ENCODE measurements around the gene MTRFR.

The MTRFR gene

GRCh38 chr12:123270214-123271000 lies 37.2 kb downstream of the MTRFR start:
- no peak for TF ChIP-seq Cebpa-rat (IDR thresholded peaks at IDR 0.05)

GRCh38 chr12:123271001-123271668 lies 37.9 kb downstream of the MTRFR start:
- peaks cover 34 to 50% (median 44%) of the 10 kb centered on the region in 10 experiments for H3K4me1 ChIP-seq
- H3K27ac ChIP-seq = peak overlapping the region; percentile 89 to 98 (median 94)
- peaks cover 5 to 17% (median 12%) of the 10 kb centered on the region in 11 experiments; a peak in 17 of 22 replicates for H3K36me3 ChIP-seq
- H3K9ac ChIP-seq = peak overlapping the region; percentile 92 to 100 (median 96)
- peak overlapping the region; percentile 89 to 100 (median 98) for H3K4me3 ChIP-seq
- H3K9me3 ChIP-seq (replicated peaks in 1 of 11) = no peaks in the 10 kb centered on the region
- H3K27me3 ChIP-seq = no peaks in the 10 kb centered on the region
- peaks cover 0 to 31% (median 10%) of the 10 kb centered on the region in 11 experiments; a peak in 8 of 22 replicates for H4K20me1 ChIP-seq
- no peak for TF ChIP-seq Cebpa-rat (IDR thresholded peaks at IDR 0.05)
- H3K4me2 ChIP-seq = peak overlapping the region; percentile 95 to 100 (median 99)

More at GRCh38 chr12:123270214-123271000, 37.2 kb downstream of the MTRFR start:
- Histone ChIP-seq H3K9ac (peak overlapping the region; percentile 92 to 100 (median 96)), H3K27ac (peak overlapping the region; percentile 89 to 98 (median 94)), H3K4me1 (peaks cover 34 to 52% (median 46%) of the 10 kb centered on the region in 10 experiments), H3K36me3 (peaks cover 12 to 25% (median 19%) of the 10 kb centered on the region in 11 experiments; a peak in 20 of 22 replicates), H4K20me1 (peaks cover 0 to 38% (median 11%) of the 10 kb centered on the region in 11 experiments; a peak in 9 of 22 replicates), H3K4me3 (peak overlapping the region; percentile 89 to 100 (median 98)), H3K27me3 (no peaks in the 10 kb centered on the region), H3K4me2 (peak overlapping the region; percentile 95 to 100 (median 99)), H3K9me3 (replicated peaks in 1 of 11) (no peaks in the 10 kb centered on the region)

GRCh38 chr12:123273166-123273565 lies 39.9 kb downstream of the MTRFR start:
- H3K27ac ChIP-seq = no peak overlapping the region

GRCh38 chr12:123278101-123278627 lies 44.9 kb downstream of the MTRFR start:
- Histone ChIP-seq H3K4me3 (peak overlapping the region in 2 of 10 experiments; percentile 15 to 20; a peak in 3 of 20 replicates), H3K4me2 (peak overlapping the region in 8 of 11 experiments; percentile 10 to 83 (median 62); a peak in 14 of 22 replicates), H3K27me3 (no peaks in the 10 kb centered on the region), H3K9ac (peak overlapping the region in 4 of 11 experiments; percentile 10 to 43 (median 37); a peak in 6 of 22 replicates), H3K36me3 (no peaks in the 10 kb centered on the region), H3K9me3 (replicated peaks in 1 of 11) (no peaks in the 10 kb centered on the region), H3K4me1 (peaks cover 2 to 33% (median 17%) of the 10 kb centered on the region in 10 experiments; a peak in 18 of 20 replicates), H3K27ac (peak overlapping the region in 6 of 11 experiments; percentile 25 to 67 (median 54); a peak in 10 of 22 replicates), H4K20me1 (no peaks in the 10 kb centered on the region)
- no peak for TF ChIP-seq Cebpa-rat (IDR thresholded peaks at IDR 0.05)

More at GRCh38 chr12:123273166-123273565, 39.9 kb downstream of the MTRFR start:
- no peaks in the 10 kb centered on the region for H3K36me3 ChIP-seq
- 0 out of 22 replicates have a peak overlapping the region, but pooled peaks of 1 of the 11 experiments have one; percentile 99 for H3K9ac ChIP-seq
- TF ChIP-seq Cebpa-rat (IDR thresholded peaks at IDR 0.05) = no peak
- H3K9me3 ChIP-seq (replicated peaks in 1 of 11) = no peaks in the 10 kb centered on the region
- no peaks in the 10 kb centered on the region for H3K27me3 ChIP-seq
- 0 out of 20 replicates have a peak overlapping the region, but pooled peaks of 1 of the 10 experiments have one; percentile 99 for H3K4me3 ChIP-seq
- H3K4me1 ChIP-seq = peaks cover 28 to 38% (median 33%) of the 10 kb centered on the region in 10 experiments
- peaks cover 0 to 11% (median 0%) of the 10 kb centered on the region in 11 experiments; a peak in 2 of 22 replicates for H4K20me1 ChIP-seq
- peak overlapping the region in 1 of 11 experiments; percentile 100; a peak in 1 of 22 replicates for H3K4me2 ChIP-seq

- H3K27me3 ChIP-seq = no peaks in the 10 kb centered on the region
- no peaks in the 10 kb centered on the region for H3K36me3 ChIP-seq
- no peak overlapping the region for H3K4me3 ChIP-seq
- no peak overlapping the region for H3K27ac ChIP-seq
- peak overlapping the region in 2 of 11 experiments; percentile 27 to 30; a peak in 1 of 22 replicates for H3K4me2 ChIP-seq
- no peaks in the 10 kb centered on the region for H3K9me3 ChIP-seq (replicated peaks in 1 of 11)
- no peak overlapping the region for H3K9ac ChIP-seq
- peaks cover 0 to 33% (median 17%) of the 10 kb centered on the region in 10 experiments; a peak in 18 of 20 replicates for H3K4me1 ChIP-seq
- TF ChIP-seq Cebpa-rat (IDR thresholded peaks at IDR 0.05) = no peak
- H4K20me1 ChIP-seq = no peaks in the 10 kb centered on the region
These were observed 47.7 kb downstream of the MTRFR start for GRCh38 chr12:123280971-123281370.

- H3K36me3 ChIP-seq = no peaks in the 10 kb centered on the region
- H3K27ac ChIP-seq = no peak overlapping the region
- no peaks in the 10 kb centered on the region; a peak in 1 of 22 replicates for H4K20me1 ChIP-seq
- no peak overlapping the region for H3K4me2 ChIP-seq
- H3K4me1 ChIP-seq = peaks cover 0 to 33% (median 17%) of the 10 kb centered on the region in 10 experiments; a peak in 18 of 20 replicates
- TF ChIP-seq Cebpa-rat (IDR thresholded peaks at IDR 0.05) = no peak
- no peak overlapping the region for H3K9ac ChIP-seq
- H3K27me3 ChIP-seq = no peaks in the 10 kb centered on the region
- H3K4me3 ChIP-seq = no peak overlapping the region
- no peaks in the 10 kb centered on the region for H3K9me3 ChIP-seq (replicated peaks in 1 of 11)
These were observed 48.9 kb downstream of the MTRFR start for GRCh38 chr12:123282111-123282510.

GRCh38 chr12:123283461-123283860 lies 50.2 kb downstream of the MTRFR start:
- H3K4me3 ChIP-seq = no peak overlapping the region
- H3K9ac ChIP-seq = no peak overlapping the region
- no peaks in the 10 kb centered on the region for H3K27me3 ChIP-seq
- H3K27ac ChIP-seq = no peak overlapping the region
- no peaks in the 10 kb centered on the region for H3K9me3 ChIP-seq (replicated peaks in 1 of 11)
- no peak overlapping the region for H3K4me2 ChIP-seq
- no peak for TF ChIP-seq Cebpa-rat (IDR thresholded peaks at IDR 0.05)
- H3K4me1 ChIP-seq = peaks cover 0 to 21% (median 7%) of the 10 kb centered on the region in 10 experiments; a peak in 14 of 20 replicates
- peaks cover 0 to 4% (median under 1%) of the 10 kb centered on the region in 11 experiments; a peak in 3 of 22 replicates for H3K36me3 ChIP-seq
- no peaks in the 10 kb centered on the region; a peak in 1 of 22 replicates for H4K20me1 ChIP-seq

- Histone ChIP-seq H3K27me3 (no peaks in the 10 kb centered on the region), H3K9ac (no peak overlapping the region), H4K20me1 (peaks cover 0 to 6% (median 0%) of the 10 kb centered on the region in 11 experiments; a peak in 5 of 22 replicates), H3K4me3 (no peak overlapping the region), H3K36me3 (peaks cover 9 to 16% (median 12%) of the 10 kb centered on the region in 11 experiments; a peak in 21 of 22 replicates), H3K27ac (no peak overlapping the region), H3K4me1 (peaks cover 0 to 12% (median 0%) of the 10 kb centered on the region in 10 experiments; a peak in 3 of 20 replicates), H3K4me2 (no peak overlapping the region), H3K9me3 (replicated peaks in 1 of 11) (no peaks in the 10 kb centered on the region)
- TF ChIP-seq Cebpa-rat (IDR thresholded peaks at IDR 0.05) = no peak
These were observed 51.4 kb downstream of the MTRFR start for GRCh38 chr12:123284669-123285068.
